Right atrium auricular region (tissue), 2 donors: ENCODE measurements around the gene ABHD14A. TPM values are rescaled to one million over a fixed set of nuclear protein-coding genes. Genes with fewer than 3 reads are reported as not detected.

ENCODE experiments used
- DNase-seq: peaks from one replicate; pipeline ENCODE4 v3.0.0-alpha.2; 2019; ENCODE audit warnings: low spot score
- H3K27ac ChIP-seq, 2 donors: fragments of 200-600 bp; sonication (generic); 1 replicate in 1 of 2; 2 replicates in 1 of 2; pipeline ENCODE4 v1.5.1; 2016 to 2019
- H3K27me3 ChIP-seq, 2 donors: fragments of 200-600 bp; sonication (generic); one replicate each; pipeline versions ENCODE4 v1.5.1 to v1.6.0; 2017 to 2019
- H3K36me3 ChIP-seq: fragments of 200-600 bp; sonication (generic); one replicate; pipeline ENCODE4 v1.5.1; 2016
- H3K4me1 ChIP-seq, 2 donors: fragments of 200-600 bp; sonication (generic); one replicate each; pipeline versions ENCODE4 v1.5.1 to v1.6.0; 2017 to 2019
- H3K4me3 ChIP-seq, 2 donors: fragments of 200-600 bp; sonication (generic); 1 replicate in 1 of 2; 2 replicates in 1 of 2; pipeline ENCODE4 v1.5.1; 2017 to 2019; ENCODE audit warnings: mild to moderate bottlenecking in 1 of 2, moderate library complexity in 1 of 2
- H3K9me3 ChIP-seq, 2 donors: fragments of 200-600 bp; sonication (generic); one replicate each; pipeline ENCODE4 v1.5.1; 2019
- CTCF ChIP-seq, 2 donors: fragments of 200-600 bp; sonication (generic); IDR thresholded peaks; one replicate each; pipeline ENCODE4 v1.5.1; 2019; ENCODE audit warnings: antibody characterized with exemption in 2 of 2
- total RNA-seq, 2 donors: library from RNA; depleted of rRNA; stranded (reverse); fragments of >200 nt; gene quantifications; one replicate each; pipeline ENCODE4 v1.1.0, GENCODE V29; 2016

The ABHD14A gene
- total RNA-seq, 2 donors from 2014 or later, result 21.0 to 31.3 TPM

- no peak for TF ChIP-seq CTCF (IDR thresholded peaks at IDR 0.05)
- Histone ChIP-seq H3K27ac (no peak overlapping the region), H3K27me3 (no peaks in the 10 kb centered on the region), H3K4me1 (peaks cover 0 to 4% of the 10 kb centered on the region in 2 donors), H3K9me3 (no peaks in the 10 kb centered on the region), H3K36me3 (peaks cover 59% of the 10 kb centered on the region), H3K4me3 (no peak overlapping the region)
- DNase-seq, result peak; percentile 55
These were observed 39.6 kb upstream of the ABHD14A start for GRCh38 chr3:51934991-51935885.

GRCh38 chr3:51935886-51936755 is 38.7 kb upstream of the ABHD14A start:
- peaks cover 0 to 13% of the 10 kb centered on the region in 2 donors for H3K4me1 ChIP-seq
- peak; percentile 16 for DNase-seq
- no peak overlapping the region for H3K4me3 ChIP-seq
- no peaks in the 10 kb centered on the region for H3K27me3 ChIP-seq
- H3K36me3 ChIP-seq, result peaks cover 59% of the 10 kb centered on the region
- no peak for TF ChIP-seq CTCF (IDR thresholded peaks at IDR 0.05)
- H3K27ac ChIP-seq, result no peak overlapping the region
- no peaks in the 10 kb centered on the region for H3K9me3 ChIP-seq

GRCh38 chr3:51937014-51937413 is 37.9 kb upstream of the ABHD14A start:
- no peaks in the 10 kb centered on the region for H3K9me3 ChIP-seq
- no peak overlapping the region for H3K27ac ChIP-seq
- H3K4me1 ChIP-seq, result peaks cover 0 to 18% of the 10 kb centered on the region in 2 donors
- DNase-seq, result no peak
- TF ChIP-seq CTCF (IDR thresholded peaks at IDR 0.05), result no peak
- H3K4me3 ChIP-seq, result no peak overlapping the region
- no peaks in the 10 kb centered on the region for H3K27me3 ChIP-seq
- peaks cover 59% of the 10 kb centered on the region for H3K36me3 ChIP-seq

GRCh38 chr3:51937611-51938450 is 37.0 kb upstream of the ABHD14A start:
- H3K4me1 ChIP-seq, result peaks cover 0 to 25% of the 10 kb centered on the region in 2 donors
- peaks cover 59% of the 10 kb centered on the region for H3K36me3 ChIP-seq
- no peak for DNase-seq
- H3K27ac ChIP-seq, result no peak overlapping the region
- no peaks in the 10 kb centered on the region for H3K9me3 ChIP-seq
- H3K27me3 ChIP-seq, result no peaks in the 10 kb centered on the region
- H3K4me3 ChIP-seq, result no peak overlapping the region
- TF ChIP-seq CTCF (IDR thresholded peaks at IDR 0.05), result no peak

- no peak for TF ChIP-seq CTCF (IDR thresholded peaks at IDR 0.05)
- H3K27ac ChIP-seq, result no peak overlapping the region
- DNase-seq, result no peak
- H3K4me3 ChIP-seq, result no peak overlapping the region
- no peaks in the 10 kb centered on the region for H3K9me3 ChIP-seq
- H3K36me3 ChIP-seq, result peaks cover 48% of the 10 kb centered on the region
- no peaks in the 10 kb centered on the region for H3K27me3 ChIP-seq
- H3K4me1 ChIP-seq, result peaks cover 0 to 32% of the 10 kb centered on the region in 2 donors
These were observed 36.0 kb upstream of the ABHD14A start for GRCh38 chr3:51938780-51939425.
